ENCODE data around the gene ERP44.
"Not testable (repeated sequence)": the region's sequence is repeated elsewhere in the genome, so short reads cannot be mapped to it uniquely, and the experiment has no call there.

The ERP44 gene

GRCh38 chr9:100067990-100068389 lies 30.8 kb downstream of the ERP44 start:
- not testable (repeated sequence) for DNase-seq (ENCODE audit: low spot score)

GRCh38 chr9:100066539-100066938 lies 32.3 kb downstream of the ERP44 start:
- DNase-seq (ENCODE audit: low spot score), result no peak

GRCh38 chr9:100064872-100065581 lies 33.8 kb downstream of the ERP44 start:
- DNase-seq (ENCODE audit: low spot score), result peak; percentile 80

- DNase-seq (ENCODE audit: low spot score), result no peak
Observed at GRCh38 chr9:100063185-100063584, 35.6 kb downstream of the ERP44 start.

- DNase-seq (ENCODE audit: low spot score), result not testable (repeated sequence)
Observed at GRCh38 chr9:100062683-100063082, 36.1 kb downstream of the ERP44 start.

- no peak for DNase-seq (ENCODE audit: low spot score)
Observed at GRCh38 chr9:100058699-100059579, 39.9 kb downstream of the ERP44 start.

GRCh38 chr9:100057624-100058023 lies 41.2 kb downstream of the ERP44 start:
- DNase-seq (ENCODE audit: low spot score), result no peak

GRCh38 chr9:100056561-100056960 lies 42.2 kb downstream of the ERP44 start:
- no peak for DNase-seq (ENCODE audit: low spot score)

- no peak for DNase-seq (ENCODE audit: low spot score)
Observed at GRCh38 chr9:100052375-100052774, 46.4 kb downstream of the ERP44 start.

- DNase-seq (ENCODE audit: low spot score), result no peak
Observed at GRCh38 chr9:100049551-100049950, 49.2 kb downstream of the ERP44 start.

GRCh38 chr9:100038472-100038871 lies 60.3 kb downstream of the ERP44 start:
- no peak for DNase-seq (ENCODE audit: low spot score)

GRCh38 chr9:100033877-100034551 lies 64.8 kb downstream of the ERP44 start:
- no peak for DNase-seq (ENCODE audit: low spot score)

GRCh38 chr9:100030548-100030947 lies 68.3 kb downstream of the ERP44 start:
- no peak for DNase-seq (ENCODE audit: low spot score)

GRCh38 chr9:100029251-100029650 lies 69.5 kb downstream of the ERP44 start:
- DNase-seq (ENCODE audit: low spot score), result no peak

GRCh38 chr9:100028201-100028784 lies 70.5 kb downstream of the ERP44 start:
- peak; percentile 87 for DNase-seq (ENCODE audit: low spot score)

GRCh38 chr9:100027543-100027942 lies 71.3 kb downstream of the ERP44 start:
- no peak for DNase-seq (ENCODE audit: low spot score)

- DNase-seq (ENCODE audit: low spot score), result no peak
Observed at GRCh38 chr9:100021931-100022330, 76.9 kb downstream of the ERP44 start.

GRCh38 chr9:100020121-100020795 lies 78.5 kb downstream of the ERP44 start:
- DNase-seq (ENCODE audit: low spot score), result no peak

- no peak for DNase-seq (ENCODE audit: low spot score)
Observed at GRCh38 chr9:100019541-100019940, 79.3 kb downstream of the ERP44 start.

GRCh38 chr9:100014846-100015245 lies 84.0 kb downstream of the ERP44 start:
- no peak for DNase-seq (ENCODE audit: low spot score)

- no peak for DNase-seq (ENCODE audit: low spot score)
Observed at GRCh38 chr9:100013573-100013972, 85.2 kb downstream of the ERP44 start.

GRCh38 chr9:100012279-100012678 lies 86.5 kb downstream of the ERP44 start:
- DNase-seq (ENCODE audit: low spot score), result no peak

All from RKO (cell line).